Spleen (tissue), 11 donors: ENCODE data around the gene ANKRD10. TPM values are rescaled to one million over a fixed set of nuclear protein-coding genes. Genes with fewer than 3 reads are reported as not detected.

Source experiments
- DNase-seq: peaks from one replicate; pipeline ENCODE4 v3.0.0-alpha.2; 2020
- H3K27ac ChIP-seq, 8 donors: fragments of 200-600 bp; sonication (generic) in 7 of 8; 1 replicate in 4 of 8; 2 replicates in 4 of 8; pipeline versions ENCODE4 v1.5.0 to v1.8.0; 2016 to 2021; ENCODE audit warnings: inconsistent platforms in 4 of 8, mild to moderate bottlenecking in 4 of 8, moderate library complexity in 1 of 8
- H3K27me3 ChIP-seq, 7 donors: fragments of 200-600 bp; sonication (generic) in 6 of 7; replicated peaks in 1 of 7; 1 replicate in 4 of 7; 2 replicates in 3 of 7; pipeline versions ENCODE4 v1.5.0 to v1.8.0; 2016 to 2021; ENCODE audit warnings: inconsistent platforms in 3 of 7, mild to moderate bottlenecking in 1 of 7
- H3K36me3 ChIP-seq, 6 donors: fragments of 200-600 bp; sonication (generic) in 5 of 6; 1 replicate in 4 of 6; 2 replicates in 2 of 6; pipeline versions ENCODE4 v1.5.0 to v1.8.0; 2016 to 2021; ENCODE audit warnings: inconsistent platforms in 2 of 6
- H3K4me1 ChIP-seq, 6 donors: fragments of 200-600 bp; sonication (generic) in 5 of 6; 1 replicate in 3 of 6; 2 replicates in 3 of 6; pipeline versions ENCODE4 v1.5.0 to v1.8.0; 2016 to 2021; ENCODE audit warnings: inconsistent platforms in 3 of 6
- H3K4me3 ChIP-seq, 8 donors: fragments of 200-600 bp; sonication (generic) in 7 of 8; 1 replicate in 4 of 8; 2 replicates in 4 of 8; pipeline versions ENCODE4 v1.5.0 to v1.8.0; 2016 to 2021; ENCODE audit warnings: inconsistent platforms in 4 of 8, mild to moderate bottlenecking in 4 of 8, moderate library complexity in 2 of 8
- H3K9me3 ChIP-seq, 8 donors: fragments of 200-600 bp; sonication (generic) in 7 of 8; 1 replicate in 4 of 8; 2 replicates in 4 of 8; pipeline versions ENCODE4 v1.5.0 to v1.8.0; 2016 to 2021; ENCODE audit warnings: inconsistent platforms in 4 of 8
- POLR2A ChIP-seq, 3 donors: fragments of 450-650 bp; IDR thresholded peaks; one replicate each; pipeline ENCODE4 v1.5.1; 2017; ENCODE audit warnings: antibody characterized with exemption in 3 of 3, mild to moderate bottlenecking in 1 of 3
- POLR2AphosphoS5 ChIP-seq, 3 donors: sonication (generic); formaldehyde crosslinking; IDR thresholded peaks; one replicate each; pipeline ENCODE4 v1.5.1; 2017; ENCODE audit warnings: antibody characterized with exemption in 3 of 3
- whole genome bisulfite sequencing, 5 donors: extraction: QIAGEN DNeasy Blood & Tissue Kit in 3 of 5; methylation state at CpG; one replicate each; pipeline versions ENCODE4 v1.1.5 to v1.1.7; 2013 to 2018; 5-methylcytosine and 5-hydroxymethylcytosine counted together
- intact Hi-C: fragments of 100-400 bp; cut with DNase I; formaldehyde crosslinking; loops from one replicate; pipeline ENCODE4 v1.15.0; 2023; ENCODE audit warnings: low total_unique reads
- polyA plus RNA-seq, 3 donors: library from polyadenylated mRNA; stranded (reverse); fragments of 200-250 nt; gene quantifications; one replicate each; pipeline ENCODE4 v1.2.1, GENCODE V29; 2013
- total RNA-seq, 7 donors: library from RNA; depleted of rRNA in 3 of 7; stranded (reverse); fragments of >200 nt in 3 of 7; fragmentation: NEBNext Ultra II Directional in 4 of 7; extraction: Animal tissue kit (Norgen Biotek cat#: 25700) in 4 of 7; gene quantifications; one replicate each; pipeline versions ENCODE4 v1.1.0 to v1.2.1, GENCODE V29; 2016 to 2021
- TF ChIP-seq, protein P1 (sequence below), 11 experiments: fragments of 200-600 bp in 7 of 11; fragments of 450-650 bp in 4 of 11; sonication (generic) in 4 of 11; IDR thresholded peaks in 8 of 11; conservative IDR thresholded peaks in 3 of 11; 1 replicate in 7 of 11; 2 replicates in 4 of 11; pipeline versions ENCODE4 v1.4.0 to v1.8.0; 2016 to 2021; ENCODE audit warnings: antibody characterized with exemption in 11 of 11, inconsistent platforms in 4 of 11, mild to moderate bottlenecking in 1 of 11
- donor health status: healthy with polysubstance abuse.
- donor health status: DM: no; HTN: no; CAD: no; lungs with moderate emphysema.
- donor health status: DM: no; HTN: no; CAD: no.
- donor health status: Bipolar disorder and iron deficiency.
- donor health status: healthy.
- donor health status: DM: no; HTN: no; CAD: no.
- donor health status: DM: yes; HTN: yes; CAD: no.

The ANKRD10 gene
- total and polyA plus RNA-seq, 10 donors, result 122 to 253 (median 183) TPM

DNA sequence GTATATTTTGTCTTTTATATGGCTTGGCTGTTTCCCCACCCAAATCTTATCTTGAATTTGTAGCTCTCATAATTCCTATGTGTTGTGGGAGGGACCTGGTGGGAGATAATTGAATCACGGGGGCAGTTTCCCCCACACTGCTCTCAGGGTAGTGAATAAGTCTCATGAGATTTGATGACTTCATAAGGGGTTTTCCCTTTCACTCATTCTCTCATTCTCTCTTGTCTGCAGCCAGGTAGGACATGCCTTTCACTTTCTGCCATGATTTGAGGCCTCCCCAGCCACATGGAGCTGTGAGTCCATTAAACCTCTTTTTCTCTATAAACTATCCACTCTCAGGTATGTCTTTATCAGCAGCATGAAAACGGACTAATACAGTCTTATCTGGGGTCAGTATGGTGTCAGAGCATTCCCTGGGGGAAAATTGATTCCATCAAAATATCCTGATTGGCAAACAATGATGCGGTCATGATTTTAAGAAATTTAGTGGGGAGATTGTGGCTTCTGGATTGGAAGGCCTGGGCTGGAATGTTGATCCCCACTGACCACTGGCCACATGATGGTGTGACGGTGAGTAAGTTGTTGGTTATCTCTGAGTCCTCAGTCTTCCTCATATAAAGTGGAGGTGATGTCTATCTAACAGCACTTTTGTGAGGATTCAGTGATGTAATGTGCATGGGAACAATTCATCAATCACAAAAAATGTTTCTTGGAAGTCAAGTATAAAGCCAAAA is 27.5 kb upstream of the ANKRD10 start:
- no peak for TF ChIP-seq POLR2AphosphoS5 (IDR thresholded peaks at IDR 0.05)
- no peak for TF ChIP-seq POLR2A (IDR thresholded peaks at IDR 0.05)
- TF ChIP-seq, protein P1, sequence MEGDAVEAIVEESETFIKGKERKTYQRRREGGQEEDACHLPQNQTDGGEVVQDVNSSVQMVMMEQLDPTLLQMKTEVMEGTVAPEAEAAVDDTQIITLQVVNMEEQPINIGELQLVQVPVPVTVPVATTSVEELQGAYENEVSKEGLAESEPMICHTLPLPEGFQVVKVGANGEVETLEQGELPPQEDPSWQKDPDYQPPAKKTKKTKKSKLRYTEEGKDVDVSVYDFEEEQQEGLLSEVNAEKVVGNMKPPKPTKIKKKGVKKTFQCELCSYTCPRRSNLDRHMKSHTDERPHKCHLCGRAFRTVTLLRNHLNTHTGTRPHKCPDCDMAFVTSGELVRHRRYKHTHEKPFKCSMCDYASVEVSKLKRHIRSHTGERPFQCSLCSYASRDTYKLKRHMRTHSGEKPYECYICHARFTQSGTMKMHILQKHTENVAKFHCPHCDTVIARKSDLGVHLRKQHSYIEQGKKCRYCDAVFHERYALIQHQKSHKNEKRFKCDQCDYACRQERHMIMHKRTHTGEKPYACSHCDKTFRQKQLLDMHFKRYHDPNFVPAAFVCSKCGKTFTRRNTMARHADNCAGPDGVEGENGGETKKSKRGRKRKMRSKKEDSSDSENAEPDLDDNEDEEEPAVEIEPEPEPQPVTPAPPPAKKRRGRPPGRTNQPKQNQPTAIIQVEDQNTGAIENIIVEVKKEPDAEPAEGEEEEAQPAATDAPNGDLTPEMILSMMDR (IDR thresholded peaks at IDR 0.05 in 8 of 11, conservative IDR thresholded peaks at IDR 0.05 in 3 of 11), result no peak
- WGBS, 5 donors, result 71 to 82% (median 79%) methylated on average over 4 of the region's 4 CpGs
- no peaks in the 10 kb centered on the region for H3K27me3 ChIP-seq
- DNase-seq, result no peak
- H3K27ac ChIP-seq, result no peak overlapping the region
- no peak overlapping the region for H3K4me3 ChIP-seq
- intact Hi-C loops, result loop anchor here (10.0 kb wide), 1 partner anchor 102 kb away; no protein-coding TSS in a partner anchor
- no peaks in the 10 kb centered on the region for H3K36me3 ChIP-seq
- H3K9me3 ChIP-seq, result no peaks in the 10 kb centered on the region
- H3K4me1 ChIP-seq, result peaks cover 0 to 29% (median 7%) of the 10 kb centered on the region in 6 donors

DNA sequence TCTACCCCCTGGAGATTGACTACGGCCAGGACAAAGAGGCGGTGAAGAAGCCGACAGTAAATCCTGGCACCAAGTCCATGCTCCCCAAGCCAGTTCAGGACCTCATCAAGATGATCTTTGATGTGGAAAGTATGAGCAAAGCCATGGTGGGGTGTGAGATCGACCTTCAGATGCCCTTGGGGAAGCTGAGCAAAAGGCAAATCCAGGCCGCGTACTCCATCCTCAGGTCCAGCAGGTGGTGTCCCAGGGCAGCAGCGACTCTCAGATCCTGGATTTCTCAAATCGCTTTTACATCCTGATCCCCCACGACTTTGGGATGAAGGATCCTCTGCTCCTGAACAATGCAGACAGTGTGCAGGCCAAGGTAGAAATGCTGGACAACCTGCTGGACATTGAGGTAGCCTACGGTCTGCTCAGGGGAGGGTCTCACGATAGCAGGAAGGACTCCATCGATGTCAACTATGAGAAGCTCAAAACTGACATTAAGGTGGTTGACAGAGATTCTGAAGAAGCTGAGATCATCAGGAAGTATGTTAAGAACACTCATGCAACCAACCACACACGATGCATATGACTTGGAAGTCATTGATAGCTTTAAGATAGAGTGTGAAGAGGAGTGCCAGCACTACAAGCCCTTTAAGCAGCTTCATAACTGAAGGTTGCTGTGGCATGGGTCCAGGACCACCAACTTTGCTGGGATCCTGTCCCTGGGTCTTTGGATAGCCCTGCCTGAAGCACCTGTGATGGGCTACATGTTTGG is 24.0 kb upstream of the ANKRD10 start:
- H3K27ac ChIP-seq, result no peak overlapping the region
- WGBS, 5 donors, result 77 to 87% (median 79%) methylated on average over 13 of the region's 13 CpGs
- no peak for TF ChIP-seq POLR2A (IDR thresholded peaks at IDR 0.05)
- TF ChIP-seq, protein P1 (IDR thresholded peaks at IDR 0.05 in 8 of 11, conservative IDR thresholded peaks at IDR 0.05 in 3 of 11), result no peak
- no peak for TF ChIP-seq POLR2AphosphoS5 (IDR thresholded peaks at IDR 0.05)
- H3K9me3 ChIP-seq, result peaks cover 0 to 27% (median 16%) of the 10 kb centered on the region in 8 donors
- no peaks in the 10 kb centered on the region for H3K27me3 ChIP-seq
- DNase-seq, result no peak
- intact Hi-C loops, result no loop called here
- peaks cover 0 to 21% (median 2%) of the 10 kb centered on the region in 6 donors for H3K4me1 ChIP-seq
- no peaks in the 10 kb centered on the region for H3K36me3 ChIP-seq
- H3K4me3 ChIP-seq, result no peak overlapping the region

DNA sequence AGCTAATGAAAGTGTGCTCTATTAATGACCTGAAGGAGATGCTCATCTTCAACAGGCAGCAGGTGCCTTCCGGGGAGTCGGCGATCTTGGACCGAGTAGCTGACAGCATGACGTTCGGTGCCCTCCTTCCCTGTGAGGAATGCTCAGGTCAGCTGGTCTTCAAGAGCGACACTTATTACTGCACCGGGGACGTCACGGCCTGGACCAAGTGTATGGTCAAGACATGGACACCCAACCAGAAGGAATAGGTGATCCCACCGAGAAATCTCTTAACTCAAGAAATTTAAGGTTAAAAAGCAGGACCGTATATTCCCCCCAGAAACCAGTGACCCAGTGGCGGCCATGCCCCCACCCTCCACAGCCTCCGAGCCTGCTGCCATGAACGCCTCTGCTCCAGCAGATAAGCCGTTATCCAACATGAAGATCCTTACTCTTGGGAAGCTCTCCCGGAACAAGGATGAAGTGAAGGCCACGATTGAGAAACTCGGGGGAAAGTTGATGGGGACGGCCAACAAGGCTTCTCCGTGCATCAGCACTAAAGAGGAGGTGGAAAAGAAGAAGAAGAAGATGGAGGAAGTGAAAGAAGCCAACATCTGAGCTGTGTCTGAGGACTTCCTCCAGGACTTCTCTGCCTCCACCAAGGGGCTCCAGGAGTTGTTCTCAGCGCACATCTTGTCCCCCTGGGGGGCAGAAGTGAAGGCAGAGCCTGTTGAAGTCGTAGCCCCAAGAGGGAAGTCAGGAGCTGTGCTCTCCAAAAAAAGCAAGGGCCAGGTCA is 22.8 kb upstream of the ANKRD10 start:
- no peak overlapping the region for H3K4me3 ChIP-seq
- H3K36me3 ChIP-seq, result no peaks in the 10 kb centered on the region
- TF ChIP-seq, protein P1 (IDR thresholded peaks at IDR 0.05 in 8 of 11, conservative IDR thresholded peaks at IDR 0.05 in 3 of 11), result no peak
- no peak for TF ChIP-seq POLR2A (IDR thresholded peaks at IDR 0.05)
- H3K4me1 ChIP-seq, result peaks cover 0 to 17% (median 2%) of the 10 kb centered on the region in 6 donors
- no peak for DNase-seq
- WGBS, 5 donors, result 86 to 89% (median 87%) methylated on average over 23 of the region's 23 CpGs
- intact Hi-C loops, result no loop called here
- peaks cover 2 to 38% (median 27%) of the 10 kb centered on the region in 8 donors for H3K9me3 ChIP-seq
- H3K27ac ChIP-seq, result no peak overlapping the region
- H3K27me3 ChIP-seq, result no peaks in the 10 kb centered on the region
